ENCODE data around the gene CETN1. TPM values are rescaled to one million over a fixed set of nuclear protein-coding genes. Genes with fewer than 3 reads are reported as not detected.

CETN1 gene
- total and polyA plus RNA-seq, 4 donors = not detected

DNA sequence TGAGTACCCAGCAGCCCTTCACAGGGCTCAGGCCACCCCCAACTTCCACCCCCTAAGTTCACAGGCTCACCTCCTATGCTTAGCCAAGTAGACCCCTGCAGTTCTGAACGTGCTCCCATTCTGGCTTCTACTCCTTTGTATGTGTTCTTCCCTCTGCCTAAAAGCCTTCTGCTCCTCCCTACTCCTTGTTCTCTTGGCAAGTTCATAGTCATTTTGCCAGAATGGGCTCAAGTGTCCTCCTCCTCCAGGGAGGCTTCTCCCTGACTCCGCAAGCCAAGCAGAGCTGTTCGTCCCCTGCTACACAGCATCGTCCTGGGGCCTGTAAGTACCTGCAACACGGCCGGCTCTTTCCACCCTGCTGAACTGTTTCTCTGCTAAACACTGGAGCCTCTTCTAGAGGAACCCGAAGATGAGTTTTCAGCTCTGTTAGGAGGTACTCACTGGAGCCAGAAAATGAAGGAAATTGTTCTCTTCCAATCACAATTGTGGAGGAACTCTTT, 14.6 kb upstream of the CETN1 start:
- no peak overlapping the region for H3K27ac ChIP-seq (ENCODE audit: low read depth in 1 of 2, low read length in 1 of 2)
- DNase-seq = no peak
- no peaks in the 10 kb centered on the region for H3K27me3 ChIP-seq (ENCODE audit: control insufficient read depth in 3 of 3, insufficient read depth in 3 of 3, low read length in 2 of 3)
- no peaks in the 10 kb centered on the region for H3K9me3 ChIP-seq (ENCODE audit: control insufficient read depth in 4 of 4, insufficient read depth in 3 of 4, low read length in 3 of 4)
- no peaks in the 10 kb centered on the region for H3K36me3 ChIP-seq (ENCODE audit: control insufficient read depth in 4 of 4, insufficient read depth in 4 of 4, low read length in 4 of 4)
- peaks cover 0 to 30% (median 0%) of the 10 kb centered on the region in 5 donors for H3K4me1 ChIP-seq (ENCODE audit: control insufficient read depth in 5 of 5, insufficient read depth in 5 of 5, low read length in 5 of 5)
- WGBS, 2 donors = 92 to 95% methylated on average over 7 of the region's 7 CpGs
- H3K4me3 ChIP-seq = no peak overlapping the region
- H3K9ac ChIP-seq (ENCODE audit: insufficient read depth in 1 of 2, low read length in 2 of 2) = no peak overlapping the region
- no peak for ATAC-seq (ENCODE audit: insufficient read depth, low FRiP score)
- TF ChIP-seq CTCF (IDR thresholded peaks at IDR 0.05; ENCODE audit: control extremely low read depth, extremely low read depth) = no peak

DNA sequence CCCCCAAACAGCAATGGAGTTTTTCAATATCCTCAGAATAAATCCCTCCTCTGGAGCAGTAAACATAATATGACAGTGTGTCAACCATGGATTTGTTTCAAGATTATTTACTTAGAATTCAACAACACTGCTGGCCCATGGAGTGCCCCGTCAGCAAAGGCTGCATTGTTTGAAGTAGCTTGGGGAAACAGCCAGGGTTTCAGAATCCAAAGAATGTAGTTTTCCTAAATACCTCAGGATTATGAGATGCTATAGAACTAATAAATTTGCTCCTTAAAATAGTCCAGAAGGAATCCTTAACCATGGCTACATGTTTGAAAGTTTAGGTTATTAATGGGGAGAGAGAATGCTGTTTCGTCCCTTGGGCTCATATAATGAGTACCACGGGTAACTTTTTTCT, 13.1 kb upstream of the CETN1 start:
- Histone ChIP-seq H3K9ac (ENCODE audit: insufficient read depth in 1 of 2, low read length in 2 of 2) (no peak overlapping the region), H3K27me3 (ENCODE audit: control insufficient read depth in 3 of 3, insufficient read depth in 3 of 3, low read length in 2 of 3) (no peaks in the 10 kb centered on the region), H3K9me3 (ENCODE audit: control insufficient read depth in 4 of 4, insufficient read depth in 3 of 4, low read length in 3 of 4) (no peaks in the 10 kb centered on the region), H3K4me3 (no peak overlapping the region), H3K4me1 (ENCODE audit: control insufficient read depth in 5 of 5, insufficient read depth in 5 of 5, low read length in 5 of 5) (peaks cover 0 to 33% (median 4%) of the 10 kb centered on the region in 5 donors), H3K27ac (ENCODE audit: low read depth in 1 of 2, low read length in 1 of 2) (no peak overlapping the region), H3K36me3 (ENCODE audit: control insufficient read depth in 4 of 4, insufficient read depth in 4 of 4, low read length in 4 of 4) (no peaks in the 10 kb centered on the region)
- no peak for ATAC-seq (ENCODE audit: insufficient read depth, low FRiP score)
- TF ChIP-seq CTCF (IDR thresholded peaks at IDR 0.05; ENCODE audit: control extremely low read depth, extremely low read depth) = no peak
- 65 to 81% methylated on average over 3 of the region's 3 CpGs for WGBS, 2 donors
- peak; percentile 73 to 93 (median 90) for DNase-seq

GRCh38 chr18:568731-569130, 11.4 kb upstream of the CETN1 start:
- ATAC-seq (ENCODE audit: insufficient read depth, low FRiP score) = no peak
- H3K9ac ChIP-seq (ENCODE audit: insufficient read depth in 1 of 2, low read length in 2 of 2) = no peak overlapping the region
- no peaks in the 10 kb centered on the region for H3K9me3 ChIP-seq (ENCODE audit: control insufficient read depth in 4 of 4, insufficient read depth in 3 of 4, low read length in 3 of 4)
- no peak for TF ChIP-seq CTCF (IDR thresholded peaks at IDR 0.05; ENCODE audit: control extremely low read depth, extremely low read depth)
- DNase-seq = no peak
- H3K27ac ChIP-seq (ENCODE audit: low read depth in 1 of 2, low read length in 1 of 2) = no peak overlapping the region
- no peaks in the 10 kb centered on the region for H3K27me3 ChIP-seq (ENCODE audit: control insufficient read depth in 3 of 3, insufficient read depth in 3 of 3, low read length in 2 of 3)
- 86% methylated on average over 3 of the region's 3 CpGs for WGBS, 2 donors
- no peak overlapping the region for H3K4me3 ChIP-seq
- H3K36me3 ChIP-seq (ENCODE audit: control insufficient read depth in 4 of 4, insufficient read depth in 4 of 4, low read length in 4 of 4) = no peaks in the 10 kb centered on the region
- peaks cover 0 to 49% (median 7%) of the 10 kb centered on the region in 5 donors for H3K4me1 ChIP-seq (ENCODE audit: control insufficient read depth in 5 of 5, insufficient read depth in 5 of 5, low read length in 5 of 5)

DNA sequence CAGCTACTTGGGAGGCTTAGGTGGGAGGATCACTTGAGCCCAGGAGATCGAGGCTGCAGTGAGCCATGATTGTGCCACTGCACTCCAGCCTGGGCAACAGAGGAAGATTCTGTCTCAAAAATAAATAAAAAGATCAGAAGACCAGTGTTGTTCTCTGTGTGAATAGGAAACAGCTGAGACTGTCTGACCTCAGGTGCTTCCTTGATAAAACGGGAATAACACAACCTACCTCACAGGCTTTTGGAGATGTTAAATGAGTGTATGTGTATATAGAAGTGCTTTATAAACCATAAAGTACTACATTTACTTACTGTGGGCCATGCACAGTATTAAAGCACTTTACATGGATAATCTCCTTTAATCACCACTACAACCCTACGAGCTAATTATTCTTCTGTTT, 9.9 kb upstream of the CETN1 start:
- no peak for ATAC-seq (ENCODE audit: insufficient read depth, low FRiP score)
- peaks cover 0 to 59% (median 14%) of the 10 kb centered on the region in 5 donors for H3K4me1 ChIP-seq (ENCODE audit: control insufficient read depth in 5 of 5, insufficient read depth in 5 of 5, low read length in 5 of 5)

More for the DNA sequence above, 9.9 kb upstream of the CETN1 start:
- TF ChIP-seq CTCF (IDR thresholded peaks at IDR 0.05; ENCODE audit: control extremely low read depth, extremely low read depth) = no peak
- Histone ChIP-seq H3K9ac (ENCODE audit: insufficient read depth in 1 of 2, low read length in 2 of 2) (no peak overlapping the region), H3K27ac (ENCODE audit: low read depth in 1 of 2, low read length in 1 of 2) (no peak overlapping the region), H3K4me3 (no peak overlapping the region), H3K36me3 (ENCODE audit: control insufficient read depth in 4 of 4, insufficient read depth in 4 of 4, low read length in 4 of 4) (no peaks in the 10 kb centered on the region), H3K27me3 (ENCODE audit: control insufficient read depth in 3 of 3, insufficient read depth in 3 of 3, low read length in 2 of 3) (no peaks in the 10 kb centered on the region), H3K9me3 (ENCODE audit: control insufficient read depth in 4 of 4, insufficient read depth in 3 of 4, low read length in 3 of 4) (no peaks in the 10 kb centered on the region)
- WGBS, 2 donors = 42 to 59% methylated on average over 3 of the region's 3 CpGs
- no peak for DNase-seq
